H1 (cell line): Measurements from ENCODE around the gene SENP3. TPM values are rescaled to one million over a fixed set of nuclear protein-coding genes. Genes with fewer than 3 reads are reported as not detected.

ENCODE experiments used
- CEBPB ChIP-seq: IDR thresholded peaks from 2 replicates; pipeline ENCODE4 v1.6.1; 2012; ENCODE audit warnings: low read depth, low read length
- CHD1 ChIP-seq: IDR thresholded peaks from 2 replicates; pipeline ENCODE4 v1.6.1; 2012; ENCODE audit warnings: low read depth, low read length, improper control_type of control experiment
- CHD7 ChIP-seq: fragments of 300-600 bp; sonication (generic); IDR thresholded peaks from 2 replicates; pipeline ENCODE4 v1.7.1; 2012; ENCODE audit warnings: low read length, moderate library complexity, mild to moderate bottlenecking, inconsistent platforms; ENCODE audit not compliant: insufficient replicate concordance
- EGR1 ChIP-seq: IDR thresholded peaks from 2 replicates; pipeline ENCODE4 v1.6.1; 2011; ENCODE audit warnings: low read depth, low read length, borderline replicate concordance
- EP300 ChIP-seq, 2 experiments: IDR thresholded peaks; 1 replicate in 1 of 2; 2 replicates in 1 of 2; pipeline ENCODE4 v1.6.1; 2011 to 2012; ENCODE audit warnings: low read depth in 2 of 2, low read length in 2 of 2, mild to moderate bottlenecking in 2 of 2, borderline replicate concordance in 1 of 2, inconsistent platforms in 1 of 2, moderate library complexity in 1 of 2
- MAX ChIP-seq: IDR thresholded peaks from 2 replicates; pipeline ENCODE4 v1.6.1; 2012; ENCODE audit warnings: inconsistent platforms
- POLR2A ChIP-seq, 2 experiments: IDR thresholded peaks; 1 replicate in 1 of 2; 2 replicates in 1 of 2; pipeline ENCODE4 v1.6.1; 2011; ENCODE audit warnings: low read depth in 2 of 2, low read length in 2 of 2, mild to moderate bottlenecking in 2 of 2; ENCODE audit errors: control extremely low read depth in 1 of 2
- USF2 ChIP-seq: IDR thresholded peaks from 2 replicates; pipeline ENCODE4 v1.6.1; 2011; ENCODE audit warnings: low read length, improper control_type of control experiment
- polyA plus RNA-seq, 7 experiments: library from polyadenylated mRNA; depleted of rRNA in 3 of 7; stranded (reverse) in 5 of 7; unstranded in 2 of 7; fragments of >200 nt in 5 of 7; fragments of 200-250 nt in 2 of 7; gene quantifications; 1 replicate in 5 of 7; 2 replicates in 1 of 7; 4 replicates in 1 of 7; pipeline versions ENCODE4 v1.2.1 to v1.2.3, GENCODE V29; 2011 to 2013; ENCODE audit warnings: missing spikeins in 2 of 7, mixed read lengths in 2 of 7
- total RNA-seq: library from RNA; stranded (reverse); fragmentation: NEBNext Ultra II Directional; extraction: Animal tissue kit (Norgen Biotek cat#: 25700); gene quantifications from 2 replicates; pipeline ENCODE4 v1.2.1, GENCODE V29; 2021

Gene SENP3
- total and polyA plus RNA-seq, 2 of the 8 experiments (the other 6 are each of a cell fraction or from before 2014, with no cell fraction given), result 86.2 to 129 TPM

- no peak for TF ChIP-seq EGR1
- no peak for TF ChIP-seq POLR2A (IDR thresholded peaks at IDR 0.05; ENCODE audit: control extremely low read depth in 1 of 2, low read depth in 2 of 2, low read length in 2 of 2)
- no peak for TF ChIP-seq CHD7
- no peak for TF ChIP-seq CEBPB
- TF ChIP-seq MAX, result no peak
- TF ChIP-seq USF2, result no peak
- TF ChIP-seq EP300 (IDR thresholded peaks at IDR 0.05; ENCODE audit: borderline replicate concordance in 1 of 2, low read depth in 2 of 2, low read length in 2 of 2), result no peak
- TF ChIP-seq CHD1, result no peak
Measured at GRCh38 chr17:7513850-7514419, 47.8 kb upstream of the SENP3 start (continued).
